Endothelial cell of umbilical vein (primary cell): ENCODE data around the gene LPAR1. TPM values are rescaled to one million over a fixed set of nuclear protein-coding genes. Genes with fewer than 3 reads are reported as not detected.

Source experiments
- BruUV-seq: library from RNA; stranded (reverse); fragments of 400-500 nt; replicated peaks from 2 replicates; lab custom pipeline; 2021; lab: Mats Ljungman, UMichigan
- CTCF ChIA-PET: fragments of 300-600, 350-600 bp; sonication (Branson Sonifier 250); formaldehyde crosslinking; loops from one replicate; lab custom pipeline; 2021; ENCODE audit warnings: antibody characterized with exemption, inconsistent platforms; lab: Charles Lee
- POLR2A ChIA-PET: fragments of 300-600, 350-600 bp; sonication (Branson Sonifier 250); formaldehyde crosslinking; loops from one replicate; lab custom pipeline; 2021; ENCODE audit warnings: antibody characterized with exemption, inconsistent platforms; lab: Charles Lee
- DNase-seq: peaks from one replicate; pipeline ENCODE4 v3.0.0-alpha.2; 2011; ENCODE audit warnings: low read depth, low spot score
- FAIRE-seq: peaks from 2 replicates; lab custom pipeline; 2011; peaks lifted over from hg19 to GRCh38; lab: Jason Lieb, UNC
- H2AFZ ChIP-seq: 2 replicates; pipeline ENCODE4 v1.6.0; 2012; ENCODE audit warnings: low read depth, low read length, control low read depth, inconsistent platforms
- H3K27ac ChIP-seq: 2 replicates; pipeline ENCODE4 v1.5.1; 2011; ENCODE audit warnings: low read depth, mild to moderate bottlenecking, control low read depth, low read length, moderate library complexity; ENCODE audit not compliant: insufficient read depth
- H3K27me3 ChIP-seq, 2 experiments: 2 replicates each; pipeline versions ENCODE4 v1.6.0 to v1.6.1; 2011; ENCODE audit warnings: low read length in 2 of 2, mixed read lengths in 1 of 2; ENCODE audit not compliant: control insufficient read depth in 2 of 2, insufficient read depth in 2 of 2
- H3K36me3 ChIP-seq, 2 experiments: 2 replicates in 1 of 2; 3 replicates in 1 of 2; pipeline ENCODE4 v1.5.1; 2011; ENCODE audit warnings: low read length in 2 of 2, mild to moderate bottlenecking in 1 of 2, moderate library complexity in 1 of 2; ENCODE audit not compliant: control insufficient read depth in 2 of 2, insufficient read depth in 2 of 2; ENCODE audit errors: extremely low read depth in 1 of 2
- H3K4me1 ChIP-seq: 3 replicates; pipeline ENCODE4 v1.5.1; 2011; ENCODE audit warnings: mild to moderate bottlenecking, low read length; ENCODE audit not compliant: control insufficient read depth, insufficient read depth; ENCODE audit errors: extremely low read depth
- H3K4me2 ChIP-seq: 2 replicates; pipeline ENCODE4 v1.6.1; 2011; ENCODE audit warnings: low read length, control low read depth, mixed read lengths; ENCODE audit not compliant: insufficient read depth
- H3K4me3 ChIP-seq, 3 experiments: fragments of 200-600 bp in 1 of 3; sonication (generic), shearing (Covaris generic) in 1 of 3; replicated peaks in 1 of 3; 2 replicates each; pipeline ENCODE4 v1.5.1; 2011 to 2016; ENCODE audit warnings: control low read depth in 3 of 3, low read length in 3 of 3, mild to moderate bottlenecking in 2 of 3, inconsistent platforms in 1 of 3, low read depth in 1 of 3, moderate library complexity in 1 of 3; ENCODE audit not compliant: insufficient read depth in 1 of 3
- H3K79me2 ChIP-seq: 2 replicates; pipeline ENCODE4 v1.6.0; 2012; ENCODE audit warnings: low read length, inconsistent platforms; ENCODE audit not compliant: control insufficient read depth, insufficient read depth
- H3K9ac ChIP-seq: replicated peaks from 2 replicates; pipeline ENCODE3; 2011; ENCODE audit warnings: low read length, control low read depth; ENCODE audit not compliant: insufficient read depth; ENCODE audit errors: extremely low read depth
- H3K9me1 ChIP-seq: replicated peaks from 3 replicates; pipeline ENCODE4 v1.6.0; 2011; ENCODE audit warnings: mild to moderate bottlenecking, low read length; ENCODE audit not compliant: control insufficient read depth, insufficient read depth; ENCODE audit errors: extremely low read depth
- H3K9me3 ChIP-seq: replicated peaks from 2 replicates; pipeline ENCODE4 v1.5.1; 2012; ENCODE audit warnings: low read length, inconsistent platforms; ENCODE audit not compliant: control insufficient read depth, insufficient read depth
- H4K20me1 ChIP-seq: replicated peaks from 2 replicates; pipeline ENCODE3; 2011; ENCODE audit warnings: mild to moderate bottlenecking, low read length; ENCODE audit not compliant: control insufficient read depth, insufficient read depth; ENCODE audit errors: extremely low read depth
- CTCF ChIP-seq, 2 donors: IDR thresholded peaks; 1 replicate in 1 of 2; 2 replicates in 1 of 2; pipeline ENCODE4 v1.5.1; 2011; ENCODE audit warnings: low read length in 2 of 2, mild to moderate bottlenecking in 2 of 2, moderate library complexity in 2 of 2, control low read depth in 1 of 2, inconsistent platforms in 1 of 2, low read depth in 1 of 2; ENCODE audit not compliant: insufficient read depth in 1 of 2; ENCODE audit errors: extremely low read depth in 1 of 2
- EZH2 ChIP-seq: IDR thresholded peaks from 2 replicates; pipeline ENCODE4 v1.6.1; 2012; ENCODE audit warnings: borderline replicate concordance, low read depth, mild to moderate bottlenecking, moderate library complexity, low read length, inconsistent platforms; ENCODE audit not compliant: severe bottlenecking
- FOS ChIP-seq: IDR thresholded peaks from 2 replicates; pipeline ENCODE4 v1.6.1; 2011; ENCODE audit warnings: mild to moderate bottlenecking, low read length, moderate library complexity, borderline replicate concordance; ENCODE audit not compliant: insufficient read depth
- GATA2 ChIP-seq: IDR thresholded peaks from 2 replicates; pipeline ENCODE4 v1.7.0; 2011; ENCODE audit warnings: low read depth, mild to moderate bottlenecking, moderate library complexity, mixed read lengths, low read length; ENCODE audit not compliant: insufficient read length, insufficient read depth
- JUN ChIP-seq: IDR thresholded peaks from 2 replicates; pipeline ENCODE4 v1.6.1; 2011; ENCODE audit warnings: borderline replicate concordance, low read depth; ENCODE audit not compliant: insufficient read length, insufficient read depth
- MYC ChIP-seq: IDR thresholded peaks from one replicate; pipeline ENCODE4 v1.6.1; 2011; ENCODE audit warnings: mild to moderate bottlenecking, low read depth, low read length
- POLR2A ChIP-seq: IDR thresholded peaks from 2 replicates; pipeline ENCODE4 v1.6.1; 2012; ENCODE audit warnings: low read depth, mild to moderate bottlenecking, control low read depth, low read length
- dilution Hi-C: fragments of 300-500 bp; cut with MboI; formaldehyde crosslinking; loops from one replicate; pipeline ENCODE4 v1.15.0; 2019; ENCODE audit warnings: low sequenced_read_pairs; ENCODE audit not compliant: extremely low pct_ligation_motif_present
- intact Hi-C: fragments of 100-400 bp; cut with micrococcal nuclease; formaldehyde crosslinking; loops from one replicate; pipeline ENCODE4 v1.10.0; 2022
- polyA plus RNA-seq, 4 experiments: library from polyadenylated mRNA; depleted of rRNA in 3 of 4; stranded (reverse) in 3 of 4; unstranded in 1 of 4; fragments of >200 nt; gene quantifications; 2 replicates each; pipeline versions ENCODE4 v1.2.1 to v1.2.3, GENCODE V29; 2011 to 2012; ENCODE audit warnings: missing spikeins in 1 of 4
- total RNA-seq: library from RNA; stranded (reverse); gene quantifications from 2 replicates; pipeline ENCODE4 v1.2.3, GENCODE V29; 2021

LPAR1 gene
- total and polyA plus RNA-seq, 2 donors (not counting 3 experiments of a cell fraction or from before 2014, with no cell fraction given): 0.88 to 3.0 TPM

- Histone ChIP-seq H2AFZ (no peak overlapping the region), H3K9me1 (no peaks in the 10 kb centered on the region), H3K79me2 (no peaks in the 10 kb centered on the region), H3K4me1 (peaks cover 5% of the 10 kb centered on the region), H3K4me3 (no peak overlapping the region), H3K9me3 (no peaks in the 10 kb centered on the region), H3K27me3 (no peaks in the 10 kb centered on the region), H4K20me1 (no peaks in the 10 kb centered on the region), H3K9ac (no peak overlapping the region), H3K36me3 (no peaks in the 10 kb centered on the region), H3K27ac (no peak overlapping the region), H3K4me2 (no peak overlapping the region)
- DNase-seq: no peak
- intact Hi-C loops (no loop called here), dilution Hi-C loops (no loop called here)
- no peak for FAIRE-seq
- TF ChIP-seq CTCF (IDR thresholded peaks at IDR 0.05; ENCODE audit: extremely low read depth in 1 of 2, insufficient read depth in 1 of 2, low read depth in 1 of 2, low read length in 2 of 2): no peak
- no peak for TF ChIP-seq FOS
- no peak for TF ChIP-seq JUN
- TF ChIP-seq MYC: no peak
- no peak for TF ChIP-seq EZH2
- BruUV-seq: no TSS peak
- ChIA-PET POLR2A (no interaction called here), CTCF (no interaction called here)
These were observed 63.0 kb downstream of the LPAR1 start for GRCh38 chr9:110975278-110975677.

DNA sequence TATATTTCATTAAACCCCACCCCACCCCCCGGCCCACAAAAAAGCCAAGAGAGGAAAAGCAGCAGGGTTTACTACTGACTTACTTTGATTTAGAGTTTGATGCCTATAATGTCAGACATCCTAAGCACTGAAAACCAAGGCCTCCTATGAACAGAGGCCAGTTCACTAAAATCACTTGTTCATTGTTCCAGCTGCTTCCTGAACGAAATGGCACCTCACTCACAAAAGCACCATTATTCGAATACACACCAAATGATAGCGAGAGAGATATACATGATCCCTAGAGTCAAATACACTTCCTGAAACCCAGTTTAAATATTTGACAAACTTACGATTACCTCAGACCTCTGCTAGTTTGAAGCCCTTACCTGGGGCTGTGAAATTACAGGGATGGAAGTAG lies 66.6 kb downstream of the LPAR1 start:
- intact Hi-C loops: no loop called here
- DNase-seq (no peak), FAIRE-seq (no peak)
- Histone ChIP-seq H3K4me2 (no peak overlapping the region), H3K27ac (no peak overlapping the region), H3K9ac (no peak overlapping the region), H3K79me2 (no peaks in the 10 kb centered on the region), H3K27me3 (no peaks in the 10 kb centered on the region), H4K20me1 (no peaks in the 10 kb centered on the region), H3K36me3 (no peaks in the 10 kb centered on the region), H3K9me3 (no peaks in the 10 kb centered on the region), H3K4me3 (no peak overlapping the region), H3K9me1 (no peaks in the 10 kb centered on the region), H2AFZ (no peak overlapping the region), H3K4me1 (no peaks in the 10 kb centered on the region)
- no TSS peak for BruUV-seq
- ChIA-PET CTCF (interaction anchor here (0.9 to 1.1 kb wide), 2 partner anchors 12 to 73 kb away, joined by 3 read pairs; no protein-coding TSS in a partner anchor), POLR2A (no interaction called here)
- dilution Hi-C loops: no loop called here
- TF ChIP-seq JUN (no peak), POLR2A (no peak), GATA2 (no peak), FOS (no peak)
